ENCODE data around the gene WDR6.

WDR6 gene

DNA sequence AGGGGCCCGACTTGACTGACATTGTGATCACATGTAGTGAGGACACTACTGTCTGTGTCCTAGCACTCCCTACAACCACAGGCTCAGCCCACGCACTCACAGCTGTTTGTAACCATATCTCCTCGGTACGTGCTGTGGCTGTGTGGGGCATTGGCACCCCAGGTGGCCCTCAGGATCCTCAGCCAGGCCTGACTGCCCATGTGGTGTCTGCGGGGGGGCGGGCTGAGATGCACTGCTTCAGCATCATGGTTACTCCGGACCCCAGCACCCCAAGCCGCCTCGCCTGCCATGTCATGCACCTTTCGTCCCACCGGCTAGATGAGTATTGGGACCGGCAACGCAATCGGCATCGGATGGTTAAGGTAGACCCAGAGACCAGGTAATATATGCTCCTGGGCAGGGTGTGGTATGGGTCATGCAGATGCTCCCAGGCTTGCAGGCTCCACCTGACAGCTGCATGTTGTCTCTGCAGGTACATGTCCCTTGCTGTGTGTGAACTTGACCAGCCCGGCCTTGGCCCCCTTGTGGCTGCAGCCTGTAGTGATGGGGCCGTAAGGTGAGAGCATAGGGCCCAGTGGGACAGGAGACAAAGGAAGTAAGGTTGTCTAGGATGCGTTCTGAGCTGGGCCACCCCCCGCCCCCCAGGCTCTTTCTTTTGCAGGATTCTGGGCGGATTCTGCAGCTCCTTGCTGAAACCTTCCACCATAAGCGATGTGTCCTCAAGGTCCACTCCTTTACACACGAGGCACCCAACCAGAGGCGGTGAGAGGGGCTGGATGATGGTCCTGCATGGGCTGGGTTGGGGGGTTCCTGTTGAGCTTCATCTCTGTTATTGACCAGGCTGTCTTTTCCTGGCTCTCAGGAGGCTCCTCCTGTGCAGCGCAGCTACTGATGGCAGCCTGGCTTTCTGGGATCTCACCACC is 6.8 kb downstream of the WDR6 start:
- DNase-seq (ENCODE audit: low spot score) = no peak

DNA sequence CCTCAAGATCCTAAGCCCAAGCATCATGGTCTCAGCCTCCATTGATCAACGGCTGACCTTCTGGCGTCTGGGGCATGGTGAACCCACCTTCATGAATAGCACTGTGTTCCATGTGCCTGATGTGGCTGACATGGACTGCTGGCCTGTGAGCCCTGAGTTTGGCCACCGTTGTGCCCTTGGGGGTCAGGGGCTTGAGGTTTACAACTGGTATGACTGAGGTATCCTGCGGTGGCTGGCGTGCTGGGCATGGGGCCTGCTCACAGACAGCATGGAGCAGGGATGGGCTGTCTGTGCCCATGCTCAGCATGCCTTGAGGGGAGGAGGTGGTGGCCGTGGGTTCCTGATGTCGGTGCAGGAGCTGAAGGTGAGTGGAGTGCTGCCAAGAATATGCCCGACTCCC is 7.9 kb downstream of the WDR6 start:
- no peak for DNase-seq (ENCODE audit: low spot score)

DNA sequence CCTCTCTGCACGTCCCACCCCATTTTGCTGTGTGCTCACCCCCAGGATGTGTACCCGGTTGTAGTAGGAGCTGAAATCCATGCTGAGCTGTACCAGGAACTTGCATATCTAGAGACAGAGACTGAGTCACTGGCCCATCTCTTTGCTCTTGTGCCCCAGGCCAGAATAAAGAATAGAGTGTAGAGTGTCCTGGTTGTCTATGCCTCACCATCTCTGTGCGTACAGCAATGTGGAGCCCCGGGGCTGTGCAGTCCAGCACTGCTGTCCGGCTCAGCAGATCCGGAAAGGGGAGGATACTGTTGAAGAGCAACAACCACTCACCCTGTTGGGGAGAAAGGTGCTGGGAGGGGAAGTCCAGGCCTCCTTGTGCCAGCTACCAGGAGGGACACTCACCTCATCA is 8.6 kb downstream of the WDR6 start:
- DNase-seq (ENCODE audit: low spot score) = no peak

DNA sequence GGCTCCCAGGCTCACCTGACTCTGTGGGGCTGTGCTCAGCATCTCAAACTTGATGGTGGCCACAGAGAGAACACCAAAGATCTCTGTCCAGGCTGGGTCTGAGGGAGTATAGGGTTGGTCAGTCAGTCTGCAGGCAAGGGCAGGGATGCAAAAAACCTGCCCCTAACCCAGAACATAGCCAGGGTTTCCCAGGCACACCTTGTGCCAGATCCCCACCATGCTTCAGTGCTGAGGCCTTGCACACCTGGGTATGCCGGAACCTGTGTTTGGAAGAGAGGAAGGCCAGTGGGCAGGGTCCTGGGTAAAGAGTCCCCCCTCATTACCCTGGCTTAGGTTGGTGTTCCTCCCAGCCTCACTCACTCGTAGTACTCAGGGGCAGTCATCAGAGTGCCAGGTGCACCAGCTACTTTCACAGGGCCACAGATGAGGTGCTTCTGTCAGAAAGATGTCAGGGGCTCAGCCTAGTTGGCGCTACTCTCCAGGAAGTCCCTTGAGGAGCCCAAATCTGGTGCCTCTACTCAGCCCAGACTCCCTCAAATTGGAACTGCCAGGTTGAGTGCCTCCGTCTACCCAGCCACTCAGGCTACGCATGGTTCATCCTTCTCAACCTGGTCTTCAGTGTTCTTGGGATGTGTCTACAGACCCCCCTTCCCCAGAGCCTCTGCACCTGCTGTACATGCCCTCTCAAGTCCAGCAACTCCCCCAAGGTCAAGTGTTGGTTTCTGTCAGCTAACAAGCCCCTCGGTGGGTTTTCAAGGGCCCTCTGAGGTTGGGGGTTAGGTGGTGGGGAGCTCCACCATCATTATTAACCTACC is 9.4 kb downstream of the WDR6 start:
- no peak for DNase-seq (ENCODE audit: low spot score)

DNA sequence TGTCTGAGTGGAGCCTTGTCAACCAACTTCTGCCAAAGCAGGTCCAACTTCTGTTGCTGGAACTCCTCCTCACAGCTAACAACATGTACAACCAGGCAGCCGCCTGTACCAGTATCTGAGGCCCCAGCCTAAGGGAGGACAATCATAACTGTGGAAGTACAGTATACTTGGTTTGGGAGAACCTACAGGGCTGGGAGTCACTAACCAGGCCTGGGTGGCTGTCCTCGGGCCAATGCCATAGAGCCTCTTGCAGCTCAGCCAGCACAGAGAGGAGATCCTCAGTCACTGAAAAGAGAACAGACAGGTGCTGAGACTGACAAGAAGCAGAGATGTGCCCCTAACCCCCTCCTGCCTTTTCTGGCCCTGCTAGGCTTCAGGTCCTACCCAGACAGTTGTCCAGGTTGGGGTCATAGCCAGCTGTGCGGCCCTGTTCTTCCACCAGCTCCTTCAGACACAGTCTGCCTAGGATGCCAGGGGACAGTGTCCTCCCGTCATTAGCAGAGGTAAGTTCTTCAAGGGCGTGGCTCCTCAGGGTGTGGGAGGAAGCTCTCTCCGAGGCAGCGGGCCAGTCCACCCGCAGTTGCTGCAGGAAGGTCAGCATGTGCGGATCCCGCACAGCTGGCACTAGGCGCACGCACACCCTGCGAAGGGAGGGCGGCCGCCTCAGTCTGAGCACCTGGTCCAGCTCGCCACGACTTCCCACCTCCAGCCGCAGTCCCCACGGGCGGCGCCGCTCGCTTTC is 10.2 kb downstream of the WDR6 start:
- no peak for DNase-seq (ENCODE audit: low spot score)

DNA sequence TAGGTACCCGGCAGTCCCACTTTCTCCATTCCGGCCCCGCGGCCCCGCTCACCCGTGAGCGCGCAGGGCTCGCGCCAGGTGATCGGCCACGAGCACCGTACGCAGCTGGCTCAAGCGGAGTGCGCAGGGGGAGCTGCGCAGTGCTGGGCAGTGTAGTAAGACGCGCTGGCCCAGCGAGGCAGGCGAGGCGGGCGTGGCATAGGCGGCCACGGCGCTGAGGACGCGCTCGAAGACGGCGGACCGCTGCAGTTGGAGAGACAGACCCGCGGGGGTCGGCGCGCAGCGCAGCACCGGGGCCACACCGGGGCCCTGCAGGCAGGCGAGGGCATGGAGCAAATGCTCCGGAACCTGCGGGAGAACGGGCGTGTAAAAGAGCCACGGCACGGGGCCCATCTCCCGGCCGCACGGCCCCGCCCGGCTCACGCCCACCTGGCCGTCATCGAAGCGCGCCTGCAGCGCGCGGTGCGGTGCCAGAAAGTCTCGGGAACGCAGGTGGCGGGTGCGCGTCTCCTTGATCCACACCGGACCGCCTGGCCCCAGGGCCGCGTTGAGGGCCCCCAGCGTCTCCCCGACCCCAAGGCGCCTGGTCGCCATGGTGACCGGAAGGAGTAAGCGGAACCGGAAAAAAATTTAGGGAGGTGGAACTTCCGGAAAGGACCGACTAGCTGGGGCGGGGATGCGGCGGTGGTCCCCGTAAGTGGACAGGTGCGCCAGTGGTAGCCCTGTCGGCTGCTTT is 10.9 kb downstream of the WDR6 start, which contains the start of gene DALRD3:
Gene DALRD3 (minus strand): TSS at position 610 of the 736 bp plus-strand sequence. CDS start 16 bp downstream, at position 594.
- no peak for DNase-seq (ENCODE audit: low spot score)

DNA sequence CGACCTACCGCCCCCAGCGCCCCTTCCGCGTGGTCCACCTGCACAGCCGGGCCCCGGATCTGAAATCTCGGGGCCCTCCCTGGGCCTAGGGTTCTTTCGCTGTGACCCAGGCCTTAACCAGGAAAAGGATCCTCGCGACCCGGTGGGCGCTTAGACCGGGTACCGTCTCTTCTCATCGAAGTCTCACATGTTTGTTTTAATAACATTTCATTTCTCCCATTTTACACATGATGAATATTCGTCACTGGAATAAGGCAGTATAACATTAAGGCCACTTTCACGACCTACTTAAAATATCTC is 11.5 kb downstream of the WDR6 start:
- no peak for DNase-seq (ENCODE audit: low spot score)

DNA sequence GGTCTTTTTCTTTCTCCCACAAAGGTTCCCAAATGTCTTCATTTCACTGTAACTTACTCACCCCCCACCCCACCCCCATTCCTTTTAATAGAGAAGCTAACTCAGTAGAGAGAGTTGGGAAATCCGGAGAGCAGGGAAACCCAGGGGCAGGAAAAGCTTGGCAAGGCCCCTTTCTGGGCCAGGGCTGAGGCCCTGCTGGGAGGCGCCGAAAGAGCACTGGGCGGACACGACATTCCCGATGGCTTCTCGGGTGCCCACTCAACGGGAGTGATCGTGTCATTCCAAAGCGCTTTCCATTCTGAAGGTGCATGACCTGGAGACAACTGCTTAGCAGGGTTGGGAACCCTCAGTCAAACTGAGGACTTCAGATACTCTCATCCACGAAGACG is 12.7 kb downstream of the WDR6 start:
- DNase-seq (ENCODE audit: low spot score) = no peak

DNA sequence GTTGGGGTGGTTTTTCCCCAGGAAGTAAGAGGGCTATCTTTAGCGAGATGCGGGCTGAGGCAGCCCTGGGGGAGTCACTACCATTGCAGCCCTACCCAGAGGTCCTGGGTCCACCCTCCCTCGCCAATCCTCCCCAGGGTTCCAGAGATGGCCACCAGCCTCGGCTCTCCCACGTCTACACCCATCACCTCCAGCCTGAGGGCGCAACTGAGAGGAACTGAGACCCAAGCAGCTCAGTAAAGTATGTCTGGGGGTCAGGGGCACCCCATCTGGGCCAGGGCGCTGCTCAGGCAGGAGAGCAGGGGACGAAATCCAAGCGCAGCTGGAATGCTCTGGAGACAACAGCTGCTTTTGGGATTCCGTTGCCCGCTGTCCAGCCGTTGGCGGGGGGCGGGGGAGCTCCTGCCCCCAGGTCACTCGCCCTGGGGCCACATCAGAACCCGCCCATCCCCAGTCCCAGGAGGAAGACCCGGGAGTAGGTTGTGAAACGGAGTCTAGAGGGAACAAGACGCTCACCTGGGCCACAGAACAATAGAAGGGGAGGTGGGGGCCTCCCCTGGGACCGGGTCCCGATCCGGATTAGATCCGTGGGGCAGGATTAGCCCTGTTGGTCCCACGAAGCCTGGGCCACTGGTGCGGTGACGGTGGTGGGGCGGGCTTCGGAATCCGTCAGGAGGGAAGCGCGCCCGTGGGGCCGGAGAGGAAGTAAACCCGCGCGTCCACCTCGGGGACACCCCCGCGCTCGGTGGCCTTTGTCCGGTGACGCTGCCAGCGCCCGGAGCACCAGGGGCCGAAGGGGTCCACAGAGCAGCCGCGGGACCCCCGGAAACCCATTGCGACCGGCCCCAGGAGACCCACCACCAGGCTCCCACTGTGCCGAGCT is 13.4 kb downstream of the WDR6 start:
- no peak for DNase-seq (ENCODE audit: low spot score)

DNA sequence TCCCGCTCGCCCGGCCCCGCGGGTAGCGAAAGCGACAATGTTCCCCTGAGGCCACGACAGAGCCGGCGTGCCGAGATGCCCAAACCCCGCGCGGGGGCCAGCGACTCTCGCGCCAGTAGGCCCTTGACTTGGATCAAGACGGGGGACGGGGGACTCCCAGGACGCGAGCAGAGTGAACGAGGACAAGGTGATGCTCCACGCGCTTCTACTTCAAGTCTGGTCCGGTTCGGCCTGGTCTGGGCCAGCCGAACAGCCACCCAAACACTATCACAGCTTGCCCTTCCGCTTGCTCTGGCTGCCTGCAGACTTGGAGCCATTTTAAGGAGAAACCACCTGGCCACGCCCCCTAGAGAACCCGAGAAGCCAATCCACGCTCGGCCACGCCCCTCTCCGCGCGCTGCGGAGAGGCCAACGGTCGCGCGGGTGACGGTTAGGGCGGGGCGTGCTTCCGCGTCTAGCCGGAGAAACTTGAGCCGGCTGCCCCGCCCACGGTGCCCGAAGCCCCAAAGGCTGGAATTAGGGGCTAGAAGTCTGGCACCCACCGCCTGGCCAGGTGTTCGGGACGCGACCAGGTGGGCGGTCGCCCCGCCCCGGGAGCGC is 14.1 kb downstream of the WDR6 start:
- DNase-seq (ENCODE audit: low spot score) = peak; percentile 97

DNA sequence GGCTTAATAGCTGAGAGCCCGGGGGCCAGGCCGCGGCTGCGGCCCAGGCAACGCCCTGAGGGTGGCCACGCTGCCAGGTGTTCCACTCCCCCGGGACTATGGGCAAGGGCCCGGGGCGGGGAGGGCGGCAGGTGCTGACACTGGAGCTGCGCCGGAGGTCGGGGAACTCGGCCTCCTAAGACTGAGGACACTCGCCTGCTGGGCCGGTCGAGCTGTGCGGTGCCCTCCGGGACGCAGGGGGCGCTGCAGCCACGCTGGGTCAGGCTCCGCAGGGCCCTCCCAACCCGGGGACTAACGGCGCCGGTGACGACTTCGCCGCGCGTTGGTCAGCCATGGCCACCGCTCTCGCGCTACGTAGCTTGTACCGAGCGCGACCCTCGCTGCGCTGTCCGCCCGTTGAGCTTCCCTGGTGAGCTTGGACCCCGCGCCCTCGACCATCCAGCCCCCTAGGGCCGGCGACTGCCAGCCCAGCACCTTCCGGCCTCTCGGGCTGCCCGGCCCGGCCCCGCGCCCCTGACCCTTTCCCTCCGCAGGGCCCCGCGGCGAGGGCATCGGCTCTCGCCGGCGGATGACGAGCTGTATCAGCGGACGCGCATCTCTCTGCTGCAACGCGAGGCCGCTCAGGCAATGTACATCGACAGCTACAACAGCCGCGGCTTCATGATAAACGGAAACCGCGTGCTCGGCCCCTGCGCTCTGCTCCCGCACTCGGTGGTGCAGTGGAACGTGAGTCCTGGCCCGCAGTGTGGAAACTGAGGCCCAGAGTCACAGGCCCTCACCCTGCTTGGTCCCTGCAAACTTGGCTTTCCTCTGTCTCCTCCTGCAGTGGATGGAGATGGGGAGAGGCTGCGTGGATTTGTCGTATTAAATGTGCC is 14.9 kb downstream of the WDR6 start, which contains the start of gene NDUFAF3:
Gene NDUFAF3 (plus strand): TSS at position 309 of the 875 bp plus-strand sequence. CDS start 24 bp downstream, at position 333.
- peak; percentile 84 for DNase-seq (ENCODE audit: low spot score)

DNA sequence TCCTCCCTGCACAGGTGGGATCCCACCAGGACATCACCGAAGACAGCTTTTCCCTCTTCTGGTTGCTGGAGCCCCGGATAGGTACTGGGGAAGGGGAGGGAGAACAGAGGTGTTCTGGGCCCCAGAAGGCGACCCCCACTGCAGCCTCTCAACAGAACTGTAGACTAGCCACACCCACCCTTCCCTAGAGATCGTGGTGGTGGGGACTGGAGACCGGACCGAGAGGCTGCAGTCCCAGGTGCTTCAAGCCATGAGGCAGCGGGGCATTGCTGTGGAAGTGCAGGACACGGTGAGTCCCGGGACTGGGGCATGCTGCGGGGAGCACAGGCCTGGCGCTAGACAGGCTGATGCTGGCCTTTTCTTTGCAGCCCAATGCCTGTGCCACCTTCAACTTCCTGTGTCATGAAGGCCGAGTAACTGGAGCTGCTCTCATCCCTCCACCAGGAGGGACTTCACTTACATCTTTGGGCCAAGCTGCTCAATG is 15.5 kb downstream of the WDR6 start:
- no peak for DNase-seq (ENCODE audit: low spot score)

DNA sequence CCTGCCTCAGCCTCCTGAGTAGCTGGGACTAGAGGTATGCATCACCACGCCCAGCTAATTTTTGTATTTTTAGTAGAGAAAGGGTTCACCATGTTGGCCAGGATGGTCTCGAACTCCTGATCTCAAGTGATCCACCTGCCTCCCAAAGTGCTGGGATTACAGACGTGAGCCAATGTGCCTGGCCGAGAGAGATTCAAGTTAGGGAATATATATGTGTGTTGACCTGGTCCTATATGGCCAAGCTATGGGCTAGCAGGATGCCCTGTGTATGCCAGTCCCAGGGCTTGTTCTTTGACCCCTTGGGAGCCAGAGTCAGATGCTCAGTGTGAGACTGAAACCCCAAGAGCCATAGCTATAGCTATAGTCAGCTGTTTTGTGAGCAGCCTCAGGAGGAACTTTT is 16.6 kb downstream of the WDR6 start:
- DNase-seq (ENCODE audit: low spot score) = no peak

DNA sequence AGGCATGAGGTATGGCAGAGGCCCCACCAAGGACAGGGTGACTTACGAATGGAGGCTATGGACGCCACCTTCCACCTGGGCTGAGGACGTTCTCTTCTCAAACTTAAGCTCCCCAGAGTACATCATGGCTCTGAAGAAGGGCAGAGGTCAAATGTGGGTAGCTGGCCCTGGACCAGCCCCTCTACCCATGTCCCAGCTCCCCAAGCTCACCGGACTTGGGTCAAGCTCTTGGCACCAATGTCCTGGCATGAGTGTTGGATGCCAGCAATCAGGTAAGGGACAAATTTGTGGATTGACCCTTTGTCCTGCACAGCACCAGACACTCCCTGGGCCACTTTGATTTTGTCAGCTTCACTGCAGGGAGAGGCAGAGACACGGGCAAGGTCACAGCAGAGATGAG is 17.3 kb downstream of the WDR6 start:
- no peak for DNase-seq (ENCODE audit: low spot score)

DNA sequence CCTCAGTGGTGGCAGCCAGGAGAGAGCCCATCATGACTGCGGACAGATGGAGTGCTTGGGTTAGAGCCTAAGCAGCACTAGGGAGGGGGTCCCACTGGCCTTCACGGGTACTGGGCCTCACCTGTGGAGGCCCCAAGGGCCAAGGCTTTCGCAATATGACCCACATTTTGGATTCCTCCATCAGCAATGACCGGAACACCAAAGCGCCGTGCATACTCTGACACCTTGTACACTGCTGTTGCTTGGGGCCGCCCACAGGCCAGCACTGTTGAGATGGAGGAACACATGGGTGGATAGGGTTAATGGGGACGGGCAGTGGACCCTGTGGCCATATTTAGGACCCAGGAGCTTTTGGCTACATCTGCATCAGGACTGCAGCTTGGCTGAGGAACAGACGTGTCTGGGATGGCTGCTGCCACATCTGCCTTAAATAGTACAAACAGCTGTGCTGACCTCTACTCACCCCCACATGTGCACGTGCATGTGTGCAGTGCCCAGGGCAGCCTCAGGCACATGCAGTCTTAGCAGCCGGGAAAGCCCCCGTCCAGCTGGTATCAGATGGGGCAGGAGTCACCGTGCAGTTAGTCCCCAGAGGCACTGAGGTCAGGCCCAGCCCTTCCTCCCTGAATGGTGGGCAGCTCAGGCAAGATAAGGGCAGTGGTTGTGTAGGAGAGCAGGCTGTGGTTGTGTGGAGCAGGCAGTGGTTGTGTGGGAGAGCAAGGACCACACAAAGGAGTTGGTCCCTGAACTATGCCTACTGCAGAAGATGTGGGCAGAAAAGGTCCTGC is 18.0 kb downstream of the WDR6 start:
- DNase-seq (ENCODE audit: low spot score) = no peak

DNA sequence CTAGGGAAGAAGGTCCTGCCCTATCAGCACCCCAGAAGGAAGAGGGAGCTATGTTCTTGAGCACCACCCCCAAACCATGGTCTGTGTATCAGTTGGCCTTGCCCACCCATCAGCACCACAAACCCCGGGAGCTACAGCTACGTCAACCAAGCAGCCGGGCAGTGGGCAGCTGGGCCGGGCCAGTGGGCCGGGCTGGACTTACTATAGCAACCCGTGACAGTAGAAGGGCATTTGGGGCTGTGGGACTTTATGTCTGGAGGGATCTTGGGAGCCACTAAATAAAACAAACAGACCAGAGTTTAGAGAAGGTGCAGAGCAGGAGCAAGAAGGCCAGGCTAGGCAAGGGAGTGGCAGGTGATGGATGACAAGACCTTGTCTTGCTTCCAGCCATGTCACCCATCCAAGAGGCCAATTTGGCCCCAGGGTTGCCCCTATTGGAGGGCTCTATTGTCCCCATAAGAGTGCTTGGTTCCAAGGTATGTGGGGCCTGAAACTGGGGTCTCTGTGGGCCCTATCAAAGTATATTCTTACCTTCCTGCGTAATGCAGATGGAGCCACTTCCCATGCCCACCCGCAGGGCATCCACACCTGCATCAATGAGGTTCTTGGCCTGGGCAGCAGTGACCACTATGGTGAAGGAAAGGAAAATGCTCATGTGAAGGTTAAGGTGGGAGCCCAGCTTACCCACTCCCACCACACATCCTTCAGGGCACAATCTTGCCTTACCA is 18.8 kb downstream of the WDR6 start:
- no peak for DNase-seq (ENCODE audit: low spot score)

DNA sequence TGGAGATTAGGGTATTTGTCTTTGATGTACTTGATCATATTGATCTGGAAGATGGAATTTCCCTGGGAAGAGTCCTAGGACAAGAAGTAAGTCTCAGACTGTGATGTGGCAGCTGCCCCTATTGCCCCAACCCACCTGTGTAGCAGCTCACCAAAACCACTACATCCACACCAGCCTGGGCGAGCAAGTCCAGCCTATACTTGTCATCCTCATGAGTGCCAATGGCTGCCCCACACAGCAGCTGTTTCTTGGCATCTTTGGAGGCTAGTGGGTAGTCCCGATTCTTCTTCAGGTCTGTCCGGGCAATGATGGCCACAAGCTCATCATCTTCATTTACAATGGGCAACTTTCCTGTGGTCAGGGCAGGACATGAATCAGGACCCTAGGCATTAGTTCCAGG is 19.3 kb downstream of the WDR6 start:
- DNase-seq (ENCODE audit: low spot score) = no peak

DNA sequence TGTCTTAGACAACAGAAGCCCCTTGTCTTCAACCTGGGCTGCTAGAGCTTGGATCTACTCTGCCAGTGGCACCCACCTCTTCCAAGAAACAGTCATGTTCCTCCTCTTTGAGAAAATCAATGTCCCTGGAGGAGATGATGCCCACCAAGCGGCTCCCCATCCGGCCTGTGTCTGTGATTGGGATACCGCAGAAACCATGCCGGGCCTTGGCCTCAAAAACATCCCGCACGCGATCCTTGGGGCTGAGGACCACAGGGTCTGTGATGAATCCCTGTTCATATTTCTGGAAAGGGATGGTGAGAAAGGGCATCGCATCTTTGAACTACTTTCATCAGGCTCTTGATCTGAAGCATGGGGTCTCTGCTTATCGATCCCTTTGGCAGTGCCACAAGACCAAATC is 20.4 kb downstream of the WDR6 start:
- DNase-seq (ENCODE audit: low spot score) = no peak

All from COLO829 (cell line).